ENCODE measurements around the gene RAB40B. TPM values are rescaled to one million over a fixed set of nuclear protein-coding genes. Genes with fewer than 3 reads are reported as not detected.
"Not testable (repeated sequence)": the region's sequence is repeated elsewhere in the genome, so short reads cannot be mapped to it uniquely, and the experiment has no call there.

RAB40B gene
- total and polyA plus RNA-seq, 2 of the 4 experiments (the other 2 are of a cell fraction): 14.9 to 20.0 TPM

DNA sequence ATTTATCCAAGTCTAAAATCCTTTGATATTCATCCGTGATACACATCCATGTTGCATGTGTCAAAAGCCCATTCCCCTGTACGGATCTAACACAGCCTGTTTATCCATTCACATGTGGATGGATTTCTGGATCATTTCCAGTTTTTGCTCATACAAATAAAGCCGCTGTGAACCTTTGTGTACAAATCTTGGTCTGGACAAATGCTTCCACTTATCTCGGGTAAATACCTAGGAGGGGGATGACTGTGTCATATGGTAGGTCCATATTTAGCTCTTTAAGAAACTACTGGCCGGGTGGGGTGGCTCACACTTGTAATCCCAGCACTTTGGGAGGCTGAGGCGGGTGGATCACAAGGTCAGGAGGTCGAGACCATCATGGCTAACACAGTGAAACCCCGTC is 47.0 kb upstream of the RAB40B start:
- H3K4me1 ChIP-seq (ENCODE audit: control insufficient read depth, insufficient read depth, low read length): no peaks in the 10 kb centered on the region
- no peak overlapping the region for H3K23ac ChIP-seq (ENCODE audit: low read depth, low read length)
- no peak overlapping the region for H3K56ac ChIP-seq (ENCODE audit: extremely low read depth, insufficient read depth, low read length)
- dilution Hi-C loops (cut with HindIII; ENCODE audit: low sequenced_read_pairs, unreplicated experiment) (no loop called here), intact Hi-C loops (cut with micrococcal nuclease) (no loop called here), in situ Hi-C loops (cut with MboI; ENCODE audit: low sequenced_read_pairs) (no loop called here)
- no peak overlapping the region for H2AFZ ChIP-seq (replicated peaks; ENCODE audit: low read length, poor library complexity)
- H3K14ac ChIP-seq (replicated peaks; ENCODE audit: low read depth, low read length): no peak overlapping the region
- no peak for TF ChIP-seq RFX5 (IDR thresholded peaks at IDR 0.05; ENCODE audit: low read depth, low read length)
- no peak overlapping the region for H2BK120ac ChIP-seq (ENCODE audit: low read depth, low read length)
- H3K79me1 ChIP-seq (ENCODE audit: low read depth in 1 of 2, low read length in 2 of 2): no peaks in the 10 kb centered on the region
- H4K5ac ChIP-seq (ENCODE audit: low read depth, low read length): no peak overlapping the region
- H3K9me3 ChIP-seq (ENCODE audit: control insufficient read depth, insufficient read depth, low read length): peaks cover 9% of the 10 kb centered on the region
- no peak overlapping the region for H3K4me2 ChIP-seq (ENCODE audit: low read depth, low read length)
- H3K18ac ChIP-seq (ENCODE audit: low read depth, low read length): no peak overlapping the region
- no peak overlapping the region for H2AK9ac ChIP-seq (replicated peaks; ENCODE audit: low read depth, low read length, poor library complexity)
- H3K9me1 ChIP-seq (ENCODE audit: insufficient read depth, low read length): no peaks in the 10 kb centered on the region
- no peak overlapping the region for H2AK5ac ChIP-seq (ENCODE audit: low read depth, low read length)
- no peak for ATAC-seq (ENCODE audit: low read depth)
- no peak overlapping the region for H3K4ac ChIP-seq (ENCODE audit: low read depth, low read length)
- no peak overlapping the region for H4K91ac ChIP-seq (ENCODE audit: insufficient read depth, low read depth, low read length)
- no CpG with 5 or more reads among the region's 8 CpGs for WGBS, 2 experiments (ENCODE audit: extremely low coverage in 2 of 2, insufficient read length in 1 of 2)
- no peak overlapping the region for H3K4me3 ChIP-seq (ENCODE audit: insufficient read depth, low read depth, low read length)
- POLR2A ChIA-PET (ENCODE audit: unreplicated experiment): no interaction called here
- peaks cover 14% of the 10 kb centered on the region for H3K36me3 ChIP-seq (ENCODE audit: control insufficient read depth, insufficient read depth, low read length)
- H3K27me3 ChIP-seq (ENCODE audit: control insufficient read depth, insufficient read depth, low read length): no peaks in the 10 kb centered on the region
- no peak overlapping the region for H2BK20ac ChIP-seq (ENCODE audit: low read depth, low read length)
- no peaks in the 10 kb centered on the region for H4K20me1 ChIP-seq (ENCODE audit: insufficient read depth, low read length)
- no peak overlapping the region for H3K27ac ChIP-seq (ENCODE audit: insufficient read depth, low read length)
- no TSS peak for BruUV-seq (replicated peaks)
- no peak overlapping the region for H3K9ac ChIP-seq (ENCODE audit: low read depth, low read length)
- H2BK5ac ChIP-seq (ENCODE audit: low read depth, low read length, poor library complexity, severe bottlenecking): no peak overlapping the region
- DNase-seq: no peak
- CTCF ChIA-PET: no interaction called here
- H4K8ac ChIP-seq (ENCODE audit: low read depth in 2 of 2, low read length in 2 of 2): no peak overlapping the region
- H2BK15ac ChIP-seq (ENCODE audit: low read depth, low read length): no peak overlapping the region

DNA sequence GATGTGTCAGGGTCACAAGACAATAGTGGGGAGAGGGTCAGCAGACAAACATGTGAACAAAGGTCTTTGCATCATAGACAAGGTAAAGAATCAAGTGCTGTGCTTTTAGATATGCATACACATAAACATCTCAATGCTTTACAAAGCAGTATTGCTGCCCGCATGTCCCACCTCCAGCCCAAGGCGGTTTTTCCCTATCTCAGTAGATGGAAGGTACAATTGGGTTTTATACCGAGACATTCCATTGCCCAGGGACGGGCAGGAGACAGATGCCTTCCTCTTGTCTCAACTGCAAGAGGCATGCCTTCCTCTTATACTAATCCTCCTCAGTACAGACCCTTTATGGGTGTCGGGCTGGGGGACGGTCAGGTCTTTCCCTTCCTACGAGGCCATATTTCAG is 46.2 kb upstream of the RAB40B start:
- H3K9me1 ChIP-seq (ENCODE audit: insufficient read depth, low read length); H3K56ac ChIP-seq (ENCODE audit: extremely low read depth, insufficient read depth, low read length); in situ Hi-C loops (cut with MboI; ENCODE audit: low sequenced_read_pairs); H4K91ac ChIP-seq (ENCODE audit: insufficient read depth, low read depth, low read length); H2AFZ ChIP-seq (replicated peaks; ENCODE audit: low read length, poor library complexity); H3K9ac ChIP-seq (ENCODE audit: low read depth, low read length); H3K18ac ChIP-seq (ENCODE audit: low read depth, low read length); ATAC-seq (ENCODE audit: low read depth); H3K4me3 ChIP-seq (ENCODE audit: insufficient read depth, low read depth, low read length); H4K5ac ChIP-seq (ENCODE audit: low read depth, low read length); H3K23ac ChIP-seq (ENCODE audit: low read depth, low read length); H3K4ac ChIP-seq (ENCODE audit: low read depth, low read length); H2AK9ac ChIP-seq (replicated peaks; ENCODE audit: low read depth, low read length, poor library complexity); CTCF ChIA-PET; H3K4me1 ChIP-seq (ENCODE audit: control insufficient read depth, insufficient read depth, low read length); H2BK20ac ChIP-seq (ENCODE audit: low read depth, low read length); H2BK5ac ChIP-seq (ENCODE audit: low read depth, low read length, poor library complexity, severe bottlenecking); BruUV-seq (replicated peaks); intact Hi-C loops (cut with micrococcal nuclease); H3K27me3 ChIP-seq (ENCODE audit: control insufficient read depth, insufficient read depth, low read length); H3K79me1 ChIP-seq (ENCODE audit: low read depth in 1 of 2, low read length in 2 of 2); H4K8ac ChIP-seq (ENCODE audit: low read depth in 2 of 2, low read length in 2 of 2); H3K4me2 ChIP-seq (ENCODE audit: low read depth, low read length); H3K27ac ChIP-seq (ENCODE audit: insufficient read depth, low read length); H2BK120ac ChIP-seq (ENCODE audit: low read depth, low read length); dilution Hi-C loops (cut with HindIII; ENCODE audit: low sequenced_read_pairs, unreplicated experiment); DNase-seq; H3K14ac ChIP-seq (replicated peaks; ENCODE audit: low read depth, low read length); POLR2A ChIA-PET (ENCODE audit: unreplicated experiment); H2AK5ac ChIP-seq (ENCODE audit: low read depth, low read length); H2BK15ac ChIP-seq (ENCODE audit: low read depth, low read length); H4K20me1 ChIP-seq (ENCODE audit: insufficient read depth, low read length): not testable (repeated sequence)
- WGBS, 2 experiments (ENCODE audit: extremely low coverage in 2 of 2, insufficient read length in 1 of 2): no CpG with 5 or more reads among the region's 7 CpGs
- H3K36me3 ChIP-seq (ENCODE audit: control insufficient read depth, insufficient read depth, low read length): peaks cover 18% of the 10 kb centered on the region
- peaks cover 13% of the 10 kb centered on the region for H3K9me3 ChIP-seq (ENCODE audit: control insufficient read depth, insufficient read depth, low read length)
